NB4 (cell line): Measurements from ENCODE around the gene SYNGR1.

Source experiments
- DNase-seq: peaks from one replicate; pipeline ENCODE4 v3.0.0; 2010; ENCODE audit warnings: low read depth
- H3K4me3 ChIP-seq: one replicate; pipeline ENCODE4 v1.5.1; 2011; ENCODE audit warnings: mild to moderate bottlenecking, low read depth, low read length, moderate library complexity
- MAX ChIP-seq: IDR thresholded peaks from 2 replicates; pipeline ENCODE4 v1.6.1; 2011; ENCODE audit warnings: low read depth, low read length
- MYC ChIP-seq: IDR thresholded peaks from 2 replicates; pipeline ENCODE4 v1.6.1; 2011; ENCODE audit warnings: low read depth, low read length
- POLR2A ChIP-seq: IDR thresholded peaks from 2 replicates; pipeline ENCODE4 v1.6.1; 2011; ENCODE audit warnings: mild to moderate bottlenecking; ENCODE audit not compliant: insufficient read length; ENCODE audit errors: extremely low read depth
- TF ChIP-seq, protein P1 (sequence below): IDR thresholded peaks from one replicate; pipeline ENCODE4 v1.5.1; 2012; ENCODE audit warnings: low read depth, low read length

Gene SYNGR1

DNA sequence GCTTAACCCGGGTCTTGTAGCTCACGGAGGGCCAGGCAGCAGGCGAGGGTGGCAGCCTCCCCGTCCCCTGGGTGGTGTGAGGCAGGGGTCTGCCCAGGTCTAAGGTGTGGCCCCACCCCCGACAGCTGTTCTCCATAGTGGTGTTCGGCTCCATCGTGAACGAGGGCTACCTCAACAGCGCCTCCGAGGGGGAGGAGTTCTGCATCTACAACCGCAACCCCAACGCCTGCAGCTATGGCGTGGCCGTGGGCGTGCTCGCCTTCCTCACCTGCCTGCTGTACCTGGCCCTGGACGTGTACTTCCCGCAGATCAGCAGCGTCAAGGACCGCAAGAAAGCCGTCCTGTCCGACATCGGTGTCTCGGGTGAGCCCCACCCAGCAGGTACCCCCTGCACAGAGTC, 24.4 kb downstream of the SYNGR1 start:
- DNase-seq: no peak
- no peak overlapping the region for H3K4me3 ChIP-seq
- TF ChIP-seq, protein P1, sequence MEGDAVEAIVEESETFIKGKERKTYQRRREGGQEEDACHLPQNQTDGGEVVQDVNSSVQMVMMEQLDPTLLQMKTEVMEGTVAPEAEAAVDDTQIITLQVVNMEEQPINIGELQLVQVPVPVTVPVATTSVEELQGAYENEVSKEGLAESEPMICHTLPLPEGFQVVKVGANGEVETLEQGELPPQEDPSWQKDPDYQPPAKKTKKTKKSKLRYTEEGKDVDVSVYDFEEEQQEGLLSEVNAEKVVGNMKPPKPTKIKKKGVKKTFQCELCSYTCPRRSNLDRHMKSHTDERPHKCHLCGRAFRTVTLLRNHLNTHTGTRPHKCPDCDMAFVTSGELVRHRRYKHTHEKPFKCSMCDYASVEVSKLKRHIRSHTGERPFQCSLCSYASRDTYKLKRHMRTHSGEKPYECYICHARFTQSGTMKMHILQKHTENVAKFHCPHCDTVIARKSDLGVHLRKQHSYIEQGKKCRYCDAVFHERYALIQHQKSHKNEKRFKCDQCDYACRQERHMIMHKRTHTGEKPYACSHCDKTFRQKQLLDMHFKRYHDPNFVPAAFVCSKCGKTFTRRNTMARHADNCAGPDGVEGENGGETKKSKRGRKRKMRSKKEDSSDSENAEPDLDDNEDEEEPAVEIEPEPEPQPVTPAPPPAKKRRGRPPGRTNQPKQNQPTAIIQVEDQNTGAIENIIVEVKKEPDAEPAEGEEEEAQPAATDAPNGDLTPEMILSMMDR: no peak
- TF ChIP-seq MYC: no peak
- TF ChIP-seq POLR2A: no peak
- no peak for TF ChIP-seq MAX

GRCh38 chr22:39374801-39375200, 25.0 kb downstream of the SYNGR1 start:
- no peak for DNase-seq
- TF ChIP-seq MYC (no peak), MAX (no peak), POLR2A (no peak)
- TF ChIP-seq, protein P1: no peak
- H3K4me3 ChIP-seq: no peak overlapping the region

DNA sequence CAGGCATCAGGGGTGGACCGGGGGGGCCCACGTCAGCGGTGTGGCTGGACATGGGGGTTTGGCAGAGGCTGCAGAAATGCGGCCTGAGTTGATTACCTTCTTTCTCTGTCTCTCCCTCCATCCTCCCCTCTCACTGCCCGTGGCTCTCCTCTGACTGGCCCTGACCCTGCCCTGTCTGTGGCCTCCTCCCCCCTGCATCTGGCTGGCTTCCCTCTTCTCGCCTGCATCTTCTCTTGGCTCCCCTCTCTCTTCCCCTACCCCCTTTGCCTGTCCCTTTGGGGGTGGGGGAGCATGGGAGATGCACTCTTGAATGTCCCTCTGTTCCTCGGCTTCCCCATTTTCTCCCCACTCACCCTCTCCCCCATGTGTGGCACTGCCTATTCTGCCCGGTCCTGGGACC, 25.9 kb downstream of the SYNGR1 start:
- no peak overlapping the region for H3K4me3 ChIP-seq
- TF ChIP-seq POLR2A: no peak
- TF ChIP-seq MAX: no peak
- TF ChIP-seq MYC: no peak
- TF ChIP-seq, protein P1: no peak
- no peak for DNase-seq

- DNase-seq: no peak
- TF ChIP-seq MYC (no peak), POLR2A (no peak), MAX (no peak)
- TF ChIP-seq, protein P1: no peak
- H3K4me3 ChIP-seq: no peak overlapping the region
Measured at GRCh38 chr22:39379756-39380730, 30.3 kb downstream of the SYNGR1 start.

DNA sequence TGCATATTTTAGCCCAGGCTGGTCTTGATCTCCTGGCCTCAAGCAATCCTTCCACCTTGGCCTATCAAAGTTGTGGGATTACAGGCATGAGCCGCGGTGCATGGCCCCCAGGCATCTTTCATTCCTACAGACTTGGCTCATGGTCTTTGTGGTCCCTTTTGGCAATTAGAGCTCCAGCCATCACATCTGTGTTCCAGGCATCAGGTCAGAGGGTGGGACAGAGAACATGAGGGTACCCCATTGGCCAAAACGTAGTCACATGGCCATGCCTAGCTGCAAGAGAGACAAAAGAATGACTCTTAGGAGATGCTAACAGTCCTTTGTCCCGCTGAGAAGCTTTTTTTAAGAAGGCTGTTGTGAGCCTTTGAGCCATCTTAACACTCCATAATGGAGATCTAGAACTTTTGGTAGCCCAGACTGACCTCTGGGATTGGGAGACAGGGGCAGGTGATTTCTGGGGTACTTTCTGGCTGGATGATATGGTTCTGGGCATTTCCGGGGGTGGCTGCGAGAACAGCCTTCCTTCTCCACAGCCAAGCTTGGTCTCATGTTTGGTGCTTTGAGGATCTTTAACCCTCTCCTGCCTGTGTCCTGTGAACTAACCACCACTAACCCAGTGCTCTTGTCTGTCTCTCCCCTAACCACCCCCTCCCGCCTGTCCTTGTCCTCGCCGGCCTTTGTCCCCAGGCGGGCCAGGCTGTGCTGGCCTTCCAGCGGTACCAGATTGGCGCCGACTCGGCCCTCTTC, 31.4 kb downstream of the SYNGR1 start:
- TF ChIP-seq MYC: no peak
- TF ChIP-seq, protein P1: no peak
- TF ChIP-seq POLR2A: no peak
- no peak for TF ChIP-seq MAX
- DNase-seq: no peak
- H3K4me3 ChIP-seq: no peak overlapping the region
